Measurements from ENCODE around the gene SH3D19.

Gene SH3D19

DNA sequence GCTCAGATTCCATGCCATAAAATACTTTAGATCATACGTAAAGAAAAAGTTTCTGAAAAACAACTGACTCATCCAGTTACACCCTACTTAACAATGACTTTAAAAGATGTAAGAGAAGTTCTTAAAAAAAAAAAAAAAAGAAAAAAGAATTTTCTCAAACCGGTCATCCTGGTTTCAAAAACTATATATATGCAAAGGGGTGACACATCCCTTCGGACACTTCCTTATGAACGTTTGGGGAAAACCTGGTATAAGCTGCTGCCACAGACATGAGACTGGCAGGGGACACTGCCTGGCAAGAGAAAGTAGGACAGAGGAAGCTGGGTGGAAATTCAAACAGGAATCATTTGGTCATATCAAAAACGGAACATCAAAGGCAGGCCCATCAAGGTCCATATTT is 129.6 kb downstream of the SH3D19 start:
- H3K27me3 ChIP-seq (ENCODE audit: low read length), result no peaks in the 10 kb centered on the region
- no peak overlapping the region for H3K9ac ChIP-seq (ENCODE audit: low read length)
- H3K4me2 ChIP-seq (ENCODE audit: low read depth, low read length, poor library complexity, severe bottlenecking), result no peak overlapping the region
- no peak overlapping the region for H3K27ac ChIP-seq (ENCODE audit: low read depth, low read length)
- H3F3A ChIP-seq (ENCODE audit: insufficient read depth), result no peaks in the 10 kb centered on the region
- no peak for TF ChIP-seq EZH2phosphoT487 (conservative IDR thresholded peaks at IDR 0.05; ENCODE audit: low read length)
- TF ChIP-seq, protein P1, sequence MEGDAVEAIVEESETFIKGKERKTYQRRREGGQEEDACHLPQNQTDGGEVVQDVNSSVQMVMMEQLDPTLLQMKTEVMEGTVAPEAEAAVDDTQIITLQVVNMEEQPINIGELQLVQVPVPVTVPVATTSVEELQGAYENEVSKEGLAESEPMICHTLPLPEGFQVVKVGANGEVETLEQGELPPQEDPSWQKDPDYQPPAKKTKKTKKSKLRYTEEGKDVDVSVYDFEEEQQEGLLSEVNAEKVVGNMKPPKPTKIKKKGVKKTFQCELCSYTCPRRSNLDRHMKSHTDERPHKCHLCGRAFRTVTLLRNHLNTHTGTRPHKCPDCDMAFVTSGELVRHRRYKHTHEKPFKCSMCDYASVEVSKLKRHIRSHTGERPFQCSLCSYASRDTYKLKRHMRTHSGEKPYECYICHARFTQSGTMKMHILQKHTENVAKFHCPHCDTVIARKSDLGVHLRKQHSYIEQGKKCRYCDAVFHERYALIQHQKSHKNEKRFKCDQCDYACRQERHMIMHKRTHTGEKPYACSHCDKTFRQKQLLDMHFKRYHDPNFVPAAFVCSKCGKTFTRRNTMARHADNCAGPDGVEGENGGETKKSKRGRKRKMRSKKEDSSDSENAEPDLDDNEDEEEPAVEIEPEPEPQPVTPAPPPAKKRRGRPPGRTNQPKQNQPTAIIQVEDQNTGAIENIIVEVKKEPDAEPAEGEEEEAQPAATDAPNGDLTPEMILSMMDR (IDR thresholded peaks at IDR 0.05; ENCODE audit: insufficient read depth, low read length, poor library complexity, severe bottlenecking), result no peak
- no peaks in the 10 kb centered on the region for H4K20me1 ChIP-seq (ENCODE audit: low read depth, low read length)
- no peaks in the 10 kb centered on the region for H3K36me3 ChIP-seq (ENCODE audit: low read length)
- H3K4me3 ChIP-seq (ENCODE audit: insufficient read depth, low read length, poor library complexity, severe bottlenecking), result no peak overlapping the region
- no peaks in the 10 kb centered on the region for H3K9me3 ChIP-seq (ENCODE audit: insufficient read depth, low read length)
- H3K79me2 ChIP-seq (ENCODE audit: insufficient read depth, low read length), result no peaks in the 10 kb centered on the region
- H2AFZ ChIP-seq (ENCODE audit: low read depth, low read length, severe bottlenecking), result no peak overlapping the region
- no peaks in the 10 kb centered on the region for H3K9me2 ChIP-seq (replicated peaks; ENCODE audit: insufficient read depth, low read length)

DNA sequence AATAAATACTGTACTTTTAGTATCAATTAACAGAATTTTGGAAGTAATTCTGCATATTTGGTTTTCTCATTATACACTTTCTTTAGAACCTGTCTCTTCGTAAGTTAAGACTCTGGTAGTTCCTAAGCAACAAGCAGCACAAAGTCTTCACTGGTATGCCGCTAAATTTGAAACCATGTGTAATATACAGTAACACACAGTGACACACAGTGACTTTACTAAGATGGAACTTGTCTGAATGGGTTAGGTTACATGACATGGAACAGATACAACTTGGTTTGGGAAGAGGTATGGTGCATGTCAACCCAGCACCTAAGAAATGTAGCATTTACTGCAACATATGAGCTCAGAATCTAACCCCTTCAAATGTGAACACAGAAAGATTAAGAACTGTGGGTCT is 132.0 kb downstream of the SH3D19 start:
- Histone ChIP-seq H3K9me2 (replicated peaks; ENCODE audit: insufficient read depth, low read length) (no peaks in the 10 kb centered on the region), H3K79me2 (ENCODE audit: insufficient read depth, low read length) (no peaks in the 10 kb centered on the region), H3K9me3 (ENCODE audit: insufficient read depth, low read length) (no peaks in the 10 kb centered on the region)

DNA sequence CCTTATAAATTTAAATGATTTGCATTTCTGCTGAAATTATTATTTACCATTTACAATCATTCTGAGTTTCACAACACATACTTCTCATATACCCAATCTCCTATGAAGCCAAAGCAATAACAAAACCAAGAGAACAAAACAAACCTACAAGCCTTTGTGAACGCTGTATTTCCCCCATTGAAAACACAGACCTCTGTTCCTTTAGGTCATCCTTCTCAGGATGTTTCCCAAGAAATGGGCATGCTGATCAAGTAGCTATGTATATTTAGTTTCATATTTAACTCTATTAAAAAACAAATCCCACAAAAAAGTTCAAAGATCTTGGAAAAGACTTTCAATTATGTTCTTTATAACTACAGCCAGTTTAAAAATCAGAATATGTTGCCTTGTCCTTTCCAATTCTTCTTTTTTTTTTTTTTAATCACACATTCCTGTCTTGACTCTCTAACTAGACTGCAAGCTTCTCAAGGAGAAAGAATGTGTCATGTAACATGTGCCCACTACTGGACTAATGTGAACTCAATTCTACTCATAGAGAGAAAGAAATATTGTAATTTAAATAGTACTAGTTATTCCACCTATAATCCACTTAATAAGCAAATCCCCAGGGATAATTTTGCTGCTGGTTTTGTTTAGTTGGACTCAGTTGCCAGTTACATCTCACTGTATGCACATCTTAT is 132.7 kb downstream of the SH3D19 start:
- no peaks in the 10 kb centered on the region for H3K9me3 ChIP-seq (ENCODE audit: insufficient read depth, low read length)
- H3K4me2 ChIP-seq (ENCODE audit: low read depth, low read length, poor library complexity, severe bottlenecking), result no peak overlapping the region
- no peak overlapping the region for H3K9ac ChIP-seq (ENCODE audit: low read length)
- H3K36me3 ChIP-seq (ENCODE audit: low read length), result no peaks in the 10 kb centered on the region
- no peak overlapping the region for H2AFZ ChIP-seq (ENCODE audit: low read depth, low read length, severe bottlenecking)
- no peaks in the 10 kb centered on the region for H3F3A ChIP-seq (ENCODE audit: insufficient read depth)
- no peaks in the 10 kb centered on the region for H3K79me2 ChIP-seq (ENCODE audit: insufficient read depth, low read length)
- H3K9me2 ChIP-seq (replicated peaks; ENCODE audit: insufficient read depth, low read length), result no peaks in the 10 kb centered on the region
- H4K20me1 ChIP-seq (ENCODE audit: low read depth, low read length), result no peaks in the 10 kb centered on the region
- TF ChIP-seq, protein P1 (IDR thresholded peaks at IDR 0.05; ENCODE audit: insufficient read depth, low read length, poor library complexity, severe bottlenecking), result no peak
- TF ChIP-seq EZH2phosphoT487 (conservative IDR thresholded peaks at IDR 0.05; ENCODE audit: low read length), result no peak
- H3K27ac ChIP-seq (ENCODE audit: low read depth, low read length), result no peak overlapping the region
- H3K27me3 ChIP-seq (ENCODE audit: low read length), result no peaks in the 10 kb centered on the region
- H3K4me3 ChIP-seq (ENCODE audit: insufficient read depth, low read length, poor library complexity, severe bottlenecking), result no peak overlapping the region

More for the DNA sequence above, 132.0 kb downstream of the SH3D19 start:
- Histone ChIP-seq H3K36me3 (ENCODE audit: low read length) (no peaks in the 10 kb centered on the region), H4K20me1 (ENCODE audit: low read depth, low read length) (no peaks in the 10 kb centered on the region), H3K4me2 (ENCODE audit: low read depth, low read length, poor library complexity, severe bottlenecking) (no peak overlapping the region), H3K27me3 (ENCODE audit: low read length) (no peaks in the 10 kb centered on the region), H3K9ac (ENCODE audit: low read length) (no peak overlapping the region), H3K27ac (ENCODE audit: low read depth, low read length) (no peak overlapping the region), H2AFZ (ENCODE audit: low read depth, low read length, severe bottlenecking) (no peak overlapping the region), H3F3A (ENCODE audit: insufficient read depth) (no peaks in the 10 kb centered on the region), H3K4me3 (ENCODE audit: insufficient read depth, low read length, poor library complexity, severe bottlenecking) (no peak overlapping the region)
- no peak for TF ChIP-seq EZH2phosphoT487 (conservative IDR thresholded peaks at IDR 0.05; ENCODE audit: low read length)
- TF ChIP-seq, protein P1 (IDR thresholded peaks at IDR 0.05; ENCODE audit: insufficient read depth, low read length, poor library complexity, severe bottlenecking), result no peak
